Activated T-helper 1 cell treated with anti-CD3 and anti-CD28 coated beads, Interleukin-12 subunit alpha, Interleukin-12 subunit beta, Interleukin-2, Interleukin-4 antibody, amounts not matched to agents 30 ng/mL and 10 ng/mL and 1 ng/mL, durations not matched to agents 14 hours and 24 hours and 36 hours (primary cell): ENCODE measurements around the gene FRMD4A. TPM values are rescaled to one million over a fixed set of nuclear protein-coding genes. Genes with fewer than 3 reads are reported as not detected.

ENCODE experiments used
- DNase-seq: peaks from one replicate; pipeline ENCODE4 v3.0.0; 2021; ENCODE audit warnings: low spot score
- H3K27ac Mint-ChIP-seq: one replicate; pipeline ENCODE4 v1.8.0; 2021; ENCODE audit warnings: mild to moderate bottlenecking, mixed read lengths
- H3K27me3 Mint-ChIP-seq: one replicate; pipeline ENCODE4 v1.8.0; 2022; ENCODE audit warnings: mild to moderate bottlenecking, moderate library complexity, mixed read lengths; ENCODE audit not compliant: insufficient read depth
- H3K36me3 Mint-ChIP-seq: one replicate; pipeline ENCODE4 v1.8.0; 2021; ENCODE audit warnings: low read depth, mixed read lengths
- H3K4me1 Mint-ChIP-seq: one replicate; pipeline ENCODE4 v1.8.0; 2021; ENCODE audit warnings: low read depth, mixed read lengths
- H3K4me3 Mint-ChIP-seq: one replicate; pipeline ENCODE4 v1.8.0; 2021; ENCODE audit warnings: mild to moderate bottlenecking, moderate library complexity, mixed read lengths
- H3K9me3 Mint-ChIP-seq: one replicate; pipeline ENCODE4 v1.8.0; 2021; ENCODE audit warnings: mixed read lengths
- intact Hi-C: fragments of 100-400 bp; cut with micrococcal nuclease; formaldehyde crosslinking; loops from one replicate; pipeline ENCODE4 v1.15.1; 2024
- total RNA-seq: library from RNA; stranded (reverse); gene quantifications from 2 replicates; pipeline ENCODE4 v1.2.3, GENCODE V29; 2022

FRMD4A gene
- total RNA-seq, 1 donor from 2014 or later = 0.31 TPM

DNA sequence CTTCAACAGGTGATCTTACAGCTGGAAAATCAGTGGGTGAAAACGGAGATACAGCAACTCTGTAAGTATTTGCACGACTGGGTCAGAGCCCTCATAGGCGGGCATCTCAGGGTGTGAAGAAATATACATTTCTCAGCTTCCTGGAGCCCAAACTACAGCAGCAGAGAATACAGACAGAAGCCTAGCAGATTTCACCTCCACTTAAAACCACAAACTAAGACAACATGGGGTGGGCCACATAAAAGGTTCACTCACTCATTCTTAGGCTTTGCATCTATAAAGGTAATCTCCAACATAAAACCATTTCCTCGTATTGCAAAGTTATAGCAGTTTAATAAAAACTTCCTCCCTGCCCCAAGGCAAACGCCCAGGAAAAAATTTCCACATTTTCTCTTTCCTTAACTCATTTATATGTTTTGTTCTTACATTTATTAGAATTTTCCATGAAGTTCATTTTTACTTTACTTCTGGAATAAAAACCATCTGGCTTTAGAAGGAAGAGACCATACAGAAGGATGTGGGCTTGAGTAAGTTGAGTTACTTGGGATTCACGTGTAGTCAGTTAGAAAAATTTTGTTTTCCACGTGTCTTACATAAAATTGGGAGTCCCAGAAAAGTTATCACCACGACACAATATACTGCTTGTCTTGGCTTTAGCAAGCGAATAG is 327.1 kb downstream of the FRMD4A start:
- peaks cover 14% of the 10 kb centered on the region for H3K4me1 Mint-ChIP-seq
- no peaks in the 10 kb centered on the region for H3K9me3 Mint-ChIP-seq
- intact Hi-C loops = no loop called here
- DNase-seq = no peak
- no peaks in the 10 kb centered on the region for H3K36me3 Mint-ChIP-seq
- H3K27me3 Mint-ChIP-seq = peaks cover 9% of the 10 kb centered on the region
- H3K27ac Mint-ChIP-seq = no peak overlapping the region
- H3K4me3 Mint-ChIP-seq = no peak overlapping the region

GRCh38 chr10:14001298-14002040 is 329.3 kb downstream of the FRMD4A start:
- Mint-ChIP-seq H3K36me3 (no peaks in the 10 kb centered on the region), H3K4me3 (no peak overlapping the region), H3K4me1 (no peaks in the 10 kb centered on the region), H3K27ac (no peak overlapping the region), H3K27me3 (peaks cover 9% of the 10 kb centered on the region), H3K9me3 (no peaks in the 10 kb centered on the region)
- intact Hi-C loops = no loop called here
- no peak for DNase-seq

GRCh38 chr10:13998163-13998835 is 332.4 kb downstream of the FRMD4A start:
- no peaks in the 10 kb centered on the region for H3K4me1 Mint-ChIP-seq
- intact Hi-C loops = no loop called here
- H3K36me3 Mint-ChIP-seq = peaks cover 1% of the 10 kb centered on the region
- no peak for DNase-seq
- H3K27me3 Mint-ChIP-seq = peaks cover 3% of the 10 kb centered on the region
- no peak overlapping the region for H3K4me3 Mint-ChIP-seq
- H3K27ac Mint-ChIP-seq = no peak overlapping the region
- no peaks in the 10 kb centered on the region for H3K9me3 Mint-ChIP-seq

DNA sequence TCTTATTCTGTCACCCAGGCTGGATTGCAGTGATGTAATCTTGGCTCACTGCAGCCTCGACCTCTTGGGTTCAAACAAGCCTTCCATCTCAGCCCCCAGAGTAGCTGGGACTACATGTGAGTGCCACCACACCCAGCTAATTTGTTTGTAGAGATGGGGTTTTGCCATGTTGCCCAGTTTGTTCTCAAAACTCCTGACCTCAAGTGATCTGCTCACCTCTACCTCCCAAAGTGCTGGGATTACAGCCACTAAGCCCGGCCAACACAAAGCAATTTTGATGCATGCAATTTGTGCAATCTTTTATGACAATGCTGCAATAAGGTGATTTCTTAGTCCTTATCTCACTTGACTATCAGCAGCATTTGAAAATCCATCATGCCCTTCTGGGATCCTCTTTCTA is 333.1 kb downstream of the FRMD4A start:
- peaks cover 1% of the 10 kb centered on the region for H3K36me3 Mint-ChIP-seq
- intact Hi-C loops = no loop called here
- DNase-seq = no peak
- no peaks in the 10 kb centered on the region for H3K4me1 Mint-ChIP-seq
- H3K9me3 Mint-ChIP-seq = no peaks in the 10 kb centered on the region
- no peak overlapping the region for H3K4me3 Mint-ChIP-seq
- H3K27me3 Mint-ChIP-seq = peaks cover 3% of the 10 kb centered on the region
- no peak overlapping the region for H3K27ac Mint-ChIP-seq

DNA sequence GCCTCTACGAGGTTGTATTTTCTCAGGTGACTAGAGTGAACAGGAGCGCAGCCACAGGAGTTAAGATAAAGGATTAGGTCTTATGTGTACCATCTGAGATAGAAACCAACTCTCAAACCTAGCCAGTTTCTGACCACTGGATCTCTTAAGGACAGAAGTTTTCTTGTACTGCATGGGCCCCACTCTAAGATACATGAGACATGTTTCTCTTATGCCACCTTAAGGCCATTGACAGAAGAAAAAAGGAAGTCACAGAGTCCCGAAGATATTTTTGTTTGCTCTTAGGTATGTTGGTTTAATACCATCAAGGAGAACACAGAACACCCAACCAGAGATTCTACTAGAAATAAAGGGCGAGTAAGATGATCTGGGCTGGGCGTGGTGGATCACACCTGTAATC is 335.8 kb downstream of the FRMD4A start:
- Mint-ChIP-seq H3K36me3 (peaks cover 1% of the 10 kb centered on the region), H3K27ac (no peak overlapping the region)
- intact Hi-C loops = no loop called here

DNA sequence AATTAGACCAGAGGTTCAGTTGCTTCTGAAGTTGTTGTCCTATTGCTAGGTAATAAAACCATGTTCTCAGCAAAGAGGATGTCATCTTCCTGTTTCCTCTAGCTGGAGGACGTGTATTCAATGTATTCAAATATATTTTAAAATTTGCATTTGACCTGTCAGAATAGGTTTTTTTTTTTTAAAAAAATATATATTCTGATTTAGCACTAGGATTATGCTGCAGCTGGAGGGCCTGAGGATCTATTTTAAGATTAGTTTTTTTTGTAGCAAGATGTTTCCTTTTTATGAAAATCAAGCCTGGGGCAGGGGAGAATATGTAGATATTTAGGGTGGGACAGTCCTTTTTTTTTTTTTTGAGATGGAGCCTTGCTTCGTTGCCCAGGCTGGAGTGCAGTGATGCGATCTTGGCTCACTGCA is 337.0 kb downstream of the FRMD4A start:
- H3K4me1 Mint-ChIP-seq = no peaks in the 10 kb centered on the region
- H3K27me3 Mint-ChIP-seq = peaks cover 3% of the 10 kb centered on the region
- H3K36me3 Mint-ChIP-seq = peaks cover 1% of the 10 kb centered on the region
- no peak overlapping the region for H3K27ac Mint-ChIP-seq
- H3K4me3 Mint-ChIP-seq = no peak overlapping the region
- intact Hi-C loops = no loop called here
- H3K9me3 Mint-ChIP-seq = no peaks in the 10 kb centered on the region
- DNase-seq = no peak

More for the DNA sequence above, 335.8 kb downstream of the FRMD4A start:
- Mint-ChIP-seq H3K4me1 (no peaks in the 10 kb centered on the region), H3K27me3 (peaks cover 3% of the 10 kb centered on the region), H3K4me3 (no peak overlapping the region), H3K9me3 (no peaks in the 10 kb centered on the region)
- DNase-seq = no peak

DNA sequence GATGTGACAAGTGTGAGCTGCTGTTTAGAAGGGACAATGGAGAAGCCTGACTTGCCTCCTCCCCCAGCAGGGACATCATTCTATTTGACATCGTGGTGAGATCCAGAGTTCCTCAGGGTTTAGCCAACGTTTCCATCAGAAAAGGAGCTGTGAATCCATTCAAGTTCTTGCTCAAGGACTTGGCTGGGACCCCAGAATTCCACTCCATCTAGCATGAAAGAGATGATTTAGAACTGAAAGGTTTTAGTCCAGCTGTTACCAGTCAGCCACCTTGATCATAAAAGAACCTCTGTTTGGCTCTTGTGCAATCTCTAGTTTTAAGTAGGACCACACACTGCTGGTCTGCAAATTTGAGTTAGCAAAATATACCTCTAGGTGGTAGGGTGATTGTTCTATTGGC is 337.6 kb downstream of the FRMD4A start:
- intact Hi-C loops = no loop called here
- DNase-seq = no peak
- Mint-ChIP-seq H3K36me3 (peaks cover 1% of the 10 kb centered on the region), H3K27me3 (peaks cover 3% of the 10 kb centered on the region), H3K9me3 (no peaks in the 10 kb centered on the region), H3K27ac (no peak overlapping the region), H3K4me1 (no peaks in the 10 kb centered on the region), H3K4me3 (no peak overlapping the region)

- H3K9me3 Mint-ChIP-seq = no peaks in the 10 kb centered on the region
- peaks cover 1% of the 10 kb centered on the region for H3K36me3 Mint-ChIP-seq
- H3K27me3 Mint-ChIP-seq = peaks cover 3% of the 10 kb centered on the region
- intact Hi-C loops = no loop called here
- H3K4me3 Mint-ChIP-seq = no peak overlapping the region
- H3K4me1 Mint-ChIP-seq = no peaks in the 10 kb centered on the region
- H3K27ac Mint-ChIP-seq = no peak overlapping the region
- DNase-seq = no peak
Observed at GRCh38 chr10:13991353-13991752, 339.4 kb downstream of the FRMD4A start.

DNA sequence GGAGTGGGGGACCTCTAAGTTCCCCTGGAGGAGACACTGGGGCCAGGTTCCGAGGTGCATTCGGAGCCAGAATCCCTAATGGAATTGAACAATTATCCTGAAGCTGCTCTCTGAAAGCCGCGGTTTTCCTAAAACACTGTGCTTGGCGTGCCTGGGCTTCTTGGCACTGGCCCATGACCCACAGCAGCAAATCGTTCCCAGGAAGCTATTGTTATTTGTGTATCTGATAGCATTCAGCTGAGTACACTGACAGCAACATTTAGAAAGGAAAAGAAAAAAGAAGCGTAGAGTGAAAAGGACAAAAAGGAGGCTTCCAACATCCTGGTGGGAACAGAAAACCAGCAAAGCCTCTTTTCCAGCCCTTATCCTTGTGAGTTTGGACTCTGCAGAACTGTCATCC is 339.8 kb downstream of the FRMD4A start:
- H3K27me3 Mint-ChIP-seq = no peaks in the 10 kb centered on the region
- H3K36me3 Mint-ChIP-seq = peaks cover 1% of the 10 kb centered on the region
- no peaks in the 10 kb centered on the region for H3K4me1 Mint-ChIP-seq
- H3K9me3 Mint-ChIP-seq = no peaks in the 10 kb centered on the region
- intact Hi-C loops = no loop called here
- H3K4me3 Mint-ChIP-seq = no peak overlapping the region
- no peak for DNase-seq
- H3K27ac Mint-ChIP-seq = no peak overlapping the region

DNA sequence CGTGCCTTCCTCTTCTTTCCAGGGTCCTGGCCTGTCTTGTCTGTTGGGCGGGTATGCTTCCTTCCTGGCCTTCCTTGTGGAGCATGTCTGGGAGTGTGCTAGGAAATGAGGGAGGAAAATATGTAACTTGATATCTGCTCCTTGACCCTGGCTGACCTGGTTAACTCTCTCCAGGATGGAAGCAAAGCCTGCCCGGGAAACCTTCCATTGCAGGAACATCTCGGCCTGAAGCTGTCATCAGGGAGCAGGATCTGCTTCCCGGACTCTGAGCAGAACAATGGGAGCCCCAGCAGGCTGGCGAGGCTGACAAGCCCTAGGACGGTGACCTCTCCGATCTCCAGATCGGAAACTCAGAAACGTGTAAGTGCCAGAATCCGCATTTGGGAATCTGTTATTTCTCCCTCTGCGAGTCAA is 340.3 kb downstream of the FRMD4A start:
- Mint-ChIP-seq H3K36me3 (peaks cover 1% of the 10 kb centered on the region), H3K27ac (no peak overlapping the region), H3K4me3 (no peak overlapping the region), H3K4me1 (no peaks in the 10 kb centered on the region), H3K9me3 (no peaks in the 10 kb centered on the region), H3K27me3 (no peaks in the 10 kb centered on the region)
- DNase-seq = no peak
- intact Hi-C loops = no loop called here

GRCh38 chr10:13989616-13990015 is 341.1 kb downstream of the FRMD4A start:
- Mint-ChIP-seq H3K9me3 (no peaks in the 10 kb centered on the region), H3K27ac (no peak overlapping the region), H3K4me1 (no peaks in the 10 kb centered on the region), H3K36me3 (no peaks in the 10 kb centered on the region), H3K4me3 (no peak overlapping the region), H3K27me3 (no peaks in the 10 kb centered on the region)
- DNase-seq = no peak
- intact Hi-C loops = no loop called here

DNA sequence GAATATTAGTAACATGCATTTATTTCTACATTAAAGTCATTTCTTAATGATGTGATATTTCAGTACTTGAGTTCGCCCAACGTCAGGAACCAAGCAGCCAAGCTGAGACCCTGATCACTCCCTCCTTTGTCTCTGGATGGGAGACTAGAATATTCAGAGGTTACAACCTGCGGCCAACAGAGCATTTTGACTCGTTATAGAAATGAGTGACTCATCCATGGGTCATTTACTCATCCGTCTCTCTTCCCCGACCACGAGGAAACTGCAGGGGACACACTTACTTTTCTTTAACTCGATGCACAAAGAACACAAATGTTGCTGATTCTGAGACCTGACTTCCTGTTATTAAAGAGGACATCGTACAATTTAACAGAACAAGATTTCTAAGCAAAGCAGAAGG is 343.3 kb downstream of the FRMD4A start:
- Mint-ChIP-seq H3K9me3 (no peaks in the 10 kb centered on the region), H3K4me3 (no peak overlapping the region), H3K27ac (no peak overlapping the region), H3K4me1 (no peaks in the 10 kb centered on the region), H3K27me3 (no peaks in the 10 kb centered on the region), H3K36me3 (no peaks in the 10 kb centered on the region)
- intact Hi-C loops = no loop called here
- DNase-seq = no peak

GRCh38 chr10:13984647-13985155 is 346.0 kb downstream of the FRMD4A start:
- intact Hi-C loops = no loop called here
- DNase-seq = no peak
- no peaks in the 10 kb centered on the region for H3K9me3 Mint-ChIP-seq
- H3K4me1 Mint-ChIP-seq = no peaks in the 10 kb centered on the region
- H3K4me3 Mint-ChIP-seq = no peak overlapping the region
- H3K27ac Mint-ChIP-seq = no peak overlapping the region
- no peaks in the 10 kb centered on the region for H3K36me3 Mint-ChIP-seq
- no peaks in the 10 kb centered on the region for H3K27me3 Mint-ChIP-seq
